ENCODE data around the gene PHF13.

Gene PHF13

GRCh38 chr1:6585081-6585722, 28.3 kb upstream of the PHF13 start:
- no peak for DNase-seq (ENCODE audit: low read depth)
- no peak overlapping the region for H3K4me3 ChIP-seq (ENCODE audit: low read depth, low read length)

GRCh38 chr1:6585841-6586240, 27.7 kb upstream of the PHF13 start:
- no peak for DNase-seq (ENCODE audit: low read depth)
- H3K4me3 ChIP-seq (ENCODE audit: low read depth, low read length) = no peak overlapping the region

- H3K4me3 ChIP-seq (ENCODE audit: low read depth, low read length) = no peak overlapping the region
- DNase-seq (ENCODE audit: low read depth) = no peak
These were observed 27.1 kb upstream of the PHF13 start for GRCh38 chr1:6586404-6586816.

- no peak overlapping the region for H3K4me3 ChIP-seq (ENCODE audit: low read depth, low read length)
- no peak for DNase-seq (ENCODE audit: low read depth)
These were observed 26.1 kb upstream of the PHF13 start for GRCh38 chr1:6587261-6588005.

GRCh38 chr1:6588128-6588892, 25.2 kb upstream of the PHF13 start:
- DNase-seq (ENCODE audit: low read depth) = no peak
- H3K4me3 ChIP-seq (ENCODE audit: low read depth, low read length) = no peak overlapping the region

GRCh38 chr1:6588893-6589520, 24.5 kb upstream of the PHF13 start:
- no peak overlapping the region for H3K4me3 ChIP-seq (ENCODE audit: low read depth, low read length)
- no peak for DNase-seq (ENCODE audit: low read depth)

GRCh38 chr1:6590046-6590445, 23.5 kb upstream of the PHF13 start:
- no peak overlapping the region for H3K4me3 ChIP-seq (ENCODE audit: low read depth, low read length)
- no peak for DNase-seq (ENCODE audit: low read depth)

GRCh38 chr1:6591222-6591621, 22.3 kb upstream of the PHF13 start:
- no peak overlapping the region for H3K4me3 ChIP-seq (ENCODE audit: low read depth, low read length)
- DNase-seq (ENCODE audit: low read depth) = no peak

- no peak for DNase-seq (ENCODE audit: low read depth)
- no peak overlapping the region for H3K4me3 ChIP-seq (ENCODE audit: low read depth, low read length)
These were observed 21.9 kb upstream of the PHF13 start for GRCh38 chr1:6591644-6592043.

- DNase-seq (ENCODE audit: low read depth) = no peak
- no peak overlapping the region for H3K4me3 ChIP-seq (ENCODE audit: low read depth, low read length)
These were observed 21.1 kb upstream of the PHF13 start for GRCh38 chr1:6592441-6592840.

GRCh38 chr1:6592865-6593593, 20.5 kb upstream of the PHF13 start:
- no peak for DNase-seq (ENCODE audit: low read depth)

GRCh38 chr1:6593810-6594209, 19.7 kb upstream of the PHF13 start:
- no peak overlapping the region for H3K4me3 ChIP-seq (ENCODE audit: low read depth, low read length)
- no peak for DNase-seq (ENCODE audit: low read depth)

More at GRCh38 chr1:6592865-6593593, 20.5 kb upstream of the PHF13 start:
- H3K4me3 ChIP-seq (ENCODE audit: low read depth, low read length) = no peak overlapping the region

- H3K4me3 ChIP-seq (ENCODE audit: low read depth, low read length) = no peak overlapping the region
These were observed 18.4 kb upstream of the PHF13 start for GRCh38 chr1:6594977-6595740.

GRCh38 chr1:6596351-6596750, 17.2 kb upstream of the PHF13 start:
- DNase-seq (ENCODE audit: low read depth) = no peak
- H3K4me3 ChIP-seq (ENCODE audit: low read depth, low read length) = no peak overlapping the region

More at GRCh38 chr1:6594977-6595740, 18.4 kb upstream of the PHF13 start:
- no peak for DNase-seq (ENCODE audit: low read depth)

GRCh38 chr1:6596886-6597776, 16.4 kb upstream of the PHF13 start:
- H3K4me3 ChIP-seq (ENCODE audit: low read depth, low read length) = no peak overlapping the region
- DNase-seq (ENCODE audit: low read depth) = no peak

- H3K4me3 ChIP-seq (ENCODE audit: low read depth, low read length) = no peak overlapping the region
- DNase-seq (ENCODE audit: low read depth) = no peak
These were observed 15.8 kb upstream of the PHF13 start for GRCh38 chr1:6597777-6598131.

GRCh38 chr1:6599141-6599975, 14.2 kb upstream of the PHF13 start:
- H3K4me3 ChIP-seq (ENCODE audit: low read depth, low read length) = peak overlapping the region; percentile 97
- no peak for DNase-seq (ENCODE audit: low read depth)
